WERI-Rb-1 (cell line): ENCODE results near the gene EVA1A.

Source experiments
- DNase-seq: peaks from one replicate; pipeline ENCODE4 v3.0.0-alpha.2; 2020
- H3K27ac ChIP-seq: fragments of 250-450 bp; sonication (Bioruptor Pico); 2 replicates; pipeline ENCODE4 v1.5.1; 2020; ENCODE audit warnings: mild to moderate bottlenecking, moderate library complexity
- H3K27me3 ChIP-seq: fragments of 250-450 bp; sonication (Bioruptor Pico); 2 replicates; pipeline ENCODE4 v1.5.1; 2021; ENCODE audit warnings: mild to moderate bottlenecking, low read depth, moderate library complexity; ENCODE audit not compliant: insufficient read depth, severe bottlenecking
- H3K36me3 ChIP-seq: fragments of 250-450 bp; sonication (Bioruptor Pico); 2 replicates; pipeline ENCODE4 v1.5.1; 2020; ENCODE audit warnings: mild to moderate bottlenecking, moderate library complexity
- H3K4me3 ChIP-seq: 2 replicates; pipeline ENCODE4 v1.5.1; 2011; ENCODE audit warnings: low read depth, mild to moderate bottlenecking, control low read depth, low read length
- H3K9me3 ChIP-seq: fragments of 250-450 bp; sonication (Bioruptor Pico); 2 replicates; pipeline ENCODE4 v1.5.1; 2021; ENCODE audit warnings: mild to moderate bottlenecking, moderate library complexity; ENCODE audit not compliant: severe bottlenecking
- CTCF ChIP-seq: IDR thresholded peaks from 2 replicates; pipeline ENCODE4 v1.5.1; 2011; ENCODE audit warnings: low read depth, mild to moderate bottlenecking, control low read depth, inconsistent platforms, low read length

Gene EVA1A

DNA sequence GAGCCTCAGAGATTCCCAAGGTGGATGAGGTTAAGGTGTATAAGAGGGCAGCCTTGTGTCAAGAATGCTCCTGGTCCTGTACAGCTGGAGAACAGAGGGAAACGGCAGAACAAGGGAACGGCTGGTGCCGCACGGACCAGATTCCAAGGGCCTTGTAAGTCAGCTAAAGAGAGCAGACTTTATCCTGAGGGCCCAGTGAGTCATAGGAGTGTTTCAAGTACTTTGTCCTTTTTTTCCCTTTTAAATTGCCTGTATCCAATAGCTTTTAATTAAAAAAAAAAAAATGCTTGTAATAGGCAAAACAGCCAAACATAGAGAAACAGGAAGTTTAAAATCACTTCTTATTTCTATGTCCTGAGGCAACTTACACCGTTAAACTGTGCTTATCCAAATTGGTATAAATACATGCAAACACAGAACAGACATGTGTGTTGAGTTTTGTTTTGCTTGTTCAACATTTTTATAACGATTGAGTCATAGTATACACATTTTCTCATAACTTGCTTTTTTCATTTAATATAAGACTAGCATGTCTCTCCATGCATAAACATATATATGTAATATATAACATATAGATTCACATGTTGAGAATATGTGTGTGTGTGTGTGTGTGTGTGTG lies 42.1 kb upstream of the EVA1A start:
- Histone ChIP-seq H3K4me3 (no peak overlapping the region), H3K9me3 (no peaks in the 10 kb centered on the region), H3K27ac (no peak overlapping the region), H3K36me3 (no peaks in the 10 kb centered on the region), H3K27me3 (peaks cover 60% of the 10 kb centered on the region)
- DNase-seq, result no peak
- no peak for TF ChIP-seq CTCF

DNA sequence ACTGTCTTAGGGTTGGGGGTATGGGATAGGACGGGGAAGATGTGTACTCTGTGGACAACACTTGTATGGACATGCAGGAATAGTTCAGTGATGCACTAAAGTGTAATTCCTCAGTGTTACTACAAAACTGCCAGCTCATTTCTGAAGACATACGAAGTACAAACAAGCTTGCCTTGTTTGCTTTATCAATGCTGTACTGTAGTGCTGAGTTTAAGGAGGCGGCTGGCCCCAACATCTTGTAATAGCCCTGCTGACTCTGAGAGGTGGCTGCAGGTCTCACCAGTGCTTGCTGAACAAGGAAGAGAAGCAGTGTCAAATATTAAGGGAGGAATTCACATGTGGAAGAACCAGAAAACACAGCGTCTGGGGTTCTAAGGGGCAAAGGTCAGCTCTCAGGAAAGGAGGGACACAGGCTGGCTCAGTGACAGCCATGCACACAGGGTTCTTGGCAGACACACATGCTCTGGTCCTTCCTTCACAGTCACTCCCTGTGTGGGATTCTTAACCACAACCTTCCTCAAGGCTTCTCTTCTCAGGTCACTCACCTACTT lies 39.8 kb upstream of the EVA1A start:
- TF ChIP-seq CTCF, result no peak
- no peaks in the 10 kb centered on the region for H3K9me3 ChIP-seq
- no peak overlapping the region for H3K27ac ChIP-seq
- H3K36me3 ChIP-seq, result no peaks in the 10 kb centered on the region
- no peak for DNase-seq
- peaks cover 41% of the 10 kb centered on the region for H3K27me3 ChIP-seq
- no peak overlapping the region for H3K4me3 ChIP-seq

- H3K27ac ChIP-seq, result no peak overlapping the region
- TF ChIP-seq CTCF, result no peak
- no peaks in the 10 kb centered on the region for H3K36me3 ChIP-seq
- peaks cover 28% of the 10 kb centered on the region for H3K27me3 ChIP-seq
- H3K9me3 ChIP-seq, result no peaks in the 10 kb centered on the region
- H3K4me3 ChIP-seq, result no peak overlapping the region
- no peak for DNase-seq
These were observed 37.9 kb upstream of the EVA1A start for GRCh38 chr2:75598589-75599155.

DNA sequence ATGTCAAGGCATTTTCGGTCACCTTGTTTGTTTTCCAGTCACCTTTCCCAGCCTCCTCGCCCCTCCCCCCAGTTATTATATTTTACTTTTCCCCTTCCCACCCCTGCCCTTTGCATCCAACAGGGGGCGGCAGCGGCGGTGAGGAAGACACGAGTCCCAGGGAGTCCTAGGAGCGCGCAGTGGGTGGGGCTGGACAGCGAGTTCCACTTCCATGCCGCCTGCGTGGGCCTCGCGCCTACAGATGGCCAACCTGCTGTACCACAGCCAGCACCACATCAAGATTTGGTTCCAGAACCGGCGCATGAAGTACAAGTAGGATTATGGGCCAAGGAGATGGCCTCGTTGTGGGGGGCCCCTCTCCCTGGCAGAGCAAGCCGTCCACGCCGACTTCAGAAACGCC lies 37.2 kb upstream of the EVA1A start:
- Histone ChIP-seq H3K4me3 (no peak overlapping the region), H3K27me3 (peaks cover 23% of the 10 kb centered on the region), H3K27ac (no peak overlapping the region), H3K36me3 (no peaks in the 10 kb centered on the region), H3K9me3 (no peaks in the 10 kb centered on the region)
- DNase-seq, result no peak
- TF ChIP-seq CTCF, result no peak

DNA sequence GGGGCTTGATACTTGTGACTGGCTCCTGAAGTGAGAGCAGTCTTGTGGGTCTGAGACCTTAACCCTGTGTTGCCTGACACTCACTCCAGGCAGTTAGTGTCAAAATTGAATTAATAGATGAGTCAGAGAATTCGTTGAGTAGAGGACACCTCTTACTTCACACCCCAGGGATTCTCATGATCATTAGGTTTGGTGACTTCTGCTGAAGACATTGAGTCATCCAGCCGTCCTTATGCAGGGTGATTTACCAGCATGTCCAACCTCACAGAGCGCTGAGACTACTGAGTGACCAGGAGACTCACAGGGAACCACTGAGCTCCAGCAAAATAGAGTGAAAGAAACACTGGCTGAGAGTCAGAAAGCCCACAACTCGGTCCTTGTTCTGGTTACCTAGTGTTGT lies 36.0 kb upstream of the EVA1A start:
- DNase-seq, result no peak
- TF ChIP-seq CTCF, result no peak
- Histone ChIP-seq H3K4me3 (no peak overlapping the region), H3K9me3 (no peaks in the 10 kb centered on the region), H3K36me3 (no peaks in the 10 kb centered on the region), H3K27me3 (peaks cover 11% of the 10 kb centered on the region), H3K27ac (no peak overlapping the region)
